Activated naive CD8-positive, alpha-beta T cell treated with anti-CD3 and anti-CD28 coated beads, Interleukin-2, amount 10 ng/mL, durations not matched to agents 7 days and 5 days (primary cell): ENCODE results near the gene EME1. TPM values are rescaled to one million over a fixed set of nuclear protein-coding genes. Genes with fewer than 3 reads are reported as not detected.

Source experiments
- ATAC-seq: fragments of 150-1000 bp; cut with Tn5 transposase; one replicate; pipeline ENCODE4 v1.10.0; 2021; ENCODE audit warnings: low read depth, moderate library complexity
- POLR2A ChIA-PET: fragments of 350-600 bp; sonication (Branson Sonifier 250); formaldehyde crosslinking; loops from one replicate; lab custom pipeline; 2021; ENCODE audit warnings: antibody characterized with exemption; lab: Charles Lee
- DNase-seq: peaks from one replicate; pipeline ENCODE4 v3.0.0; 2021
- H3K27ac Mint-ChIP-seq: one replicate; pipeline ENCODE4 v1.8.0; 2022; ENCODE audit warnings: mild to moderate bottlenecking, mixed read lengths
- H3K27me3 Mint-ChIP-seq: one replicate; pipeline ENCODE4 v1.8.0; 2022; ENCODE audit warnings: mild to moderate bottlenecking, moderate library complexity, mixed read lengths
- H3K36me3 Mint-ChIP-seq: one replicate; pipeline ENCODE4 v1.8.0; 2021; ENCODE audit warnings: mild to moderate bottlenecking, mixed read lengths
- H3K4me1 Mint-ChIP-seq: one replicate; pipeline ENCODE4 v1.8.0; 2021; ENCODE audit warnings: mixed read lengths
- H3K4me3 Mint-ChIP-seq: one replicate; pipeline ENCODE4 v1.8.0; 2022; ENCODE audit warnings: mild to moderate bottlenecking, moderate library complexity, mixed read lengths
- H3K9me3 Mint-ChIP-seq: one replicate; pipeline ENCODE4 v1.8.0; 2021; ENCODE audit warnings: mixed read lengths
- total RNA-seq, 2 experiments: library from RNA; stranded (reverse); gene quantifications; one replicate each; pipeline ENCODE4 v1.2.3, GENCODE V29; 2021

Gene EME1
- total RNA-seq, 2 experiments from 2014 or later, result 27.3 to 28.8 TPM

DNA sequence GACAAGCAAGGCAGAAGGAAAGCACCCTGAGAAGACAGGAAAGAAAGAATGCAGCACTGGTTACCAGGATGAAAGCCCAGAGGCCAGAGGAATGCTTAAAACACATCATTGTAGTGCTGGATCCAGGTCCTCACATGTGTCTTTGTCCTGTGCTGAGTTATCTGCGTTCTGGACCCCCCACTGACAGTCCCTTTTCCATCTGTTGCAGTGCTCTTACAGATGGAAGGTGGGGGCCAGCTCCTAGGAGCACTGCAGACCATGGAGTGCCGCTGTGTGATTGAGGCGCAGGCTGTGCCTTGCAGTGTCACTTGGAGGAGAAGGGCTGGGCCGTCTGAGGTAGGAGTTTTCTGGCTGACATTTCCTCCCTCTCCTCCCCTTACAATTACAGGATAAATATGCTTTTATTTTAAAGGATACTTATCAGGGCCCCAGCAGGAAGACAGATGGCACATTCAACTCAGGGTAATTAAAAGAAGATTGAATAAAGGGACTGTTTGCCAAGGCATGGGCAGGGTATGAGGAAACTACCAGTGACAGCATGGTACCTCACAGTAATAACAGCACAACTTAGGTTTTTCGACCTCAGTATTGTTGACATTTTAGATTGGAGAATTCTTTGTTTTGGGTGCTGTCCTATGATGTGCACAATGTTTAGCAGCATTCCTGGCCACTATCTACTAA lies 3.0 kb downstream of the EME1 start:
- Mint-ChIP-seq H3K27me3 (no peaks in the 10 kb centered on the region), H3K4me3 (no peak overlapping the region), H3K4me1 (peaks cover 15% of the 10 kb centered on the region), H3K36me3 (peaks cover 11% of the 10 kb centered on the region), H3K9me3 (no peaks in the 10 kb centered on the region), H3K27ac (no peak overlapping the region)
- POLR2A ChIA-PET, result interaction anchor here (0.8 to 4.4 kb wide), 3 partner anchors 21 to 103 kb away, joined by 3 to 39 read pairs (median 4); partner anchors contain the start of gene LRRC59
- no peak for DNase-seq
- ATAC-seq, result no peak

DNA sequence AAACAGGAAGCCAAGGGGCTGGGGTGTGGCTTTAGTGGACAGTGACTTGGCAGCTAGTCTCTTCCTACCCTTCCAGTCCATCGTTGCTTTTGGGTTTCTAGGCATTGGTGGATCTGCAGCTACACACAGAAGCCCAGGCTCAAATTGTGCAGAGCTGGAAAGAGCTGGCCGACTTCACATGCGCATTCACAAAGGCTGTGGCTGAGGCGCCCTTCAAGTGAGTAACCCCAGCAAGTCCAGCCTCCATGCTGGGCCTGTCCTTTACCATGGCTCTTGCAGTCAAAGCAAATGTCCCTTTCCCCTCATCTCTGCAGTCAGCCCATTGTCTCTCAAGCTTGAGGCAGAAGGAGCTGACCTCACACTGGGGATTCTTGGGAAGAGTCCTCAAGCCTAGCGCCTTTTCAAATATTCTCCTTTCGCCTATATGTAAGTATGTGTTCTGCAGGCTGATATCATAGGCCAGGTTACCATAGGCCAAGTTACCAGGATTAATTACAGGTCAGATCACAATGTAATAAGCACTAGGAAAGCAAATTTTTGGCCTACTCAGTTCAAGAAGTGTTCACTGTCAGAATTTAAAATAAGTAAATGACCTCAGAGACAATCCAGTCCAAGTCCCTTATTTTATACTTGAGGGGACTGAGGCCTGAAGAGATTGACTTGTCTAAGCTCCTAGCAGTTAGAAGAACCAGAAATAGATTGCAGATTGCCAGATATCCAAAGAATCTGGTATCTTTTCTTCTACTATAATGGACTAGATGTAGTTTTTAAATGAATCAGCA lies 6.5 kb downstream of the EME1 start:
- ATAC-seq (no peak), DNase-seq (no peak)
- Mint-ChIP-seq H3K4me1 (no peaks in the 10 kb centered on the region), H3K27me3 (no peaks in the 10 kb centered on the region), H3K4me3 (no peak overlapping the region), H3K27ac (peak overlapping the region; percentile 40), H3K9me3 (no peaks in the 10 kb centered on the region), H3K36me3 (peaks cover 3% of the 10 kb centered on the region)
- POLR2A ChIA-PET, result interaction anchor here (0.9 to 1.4 kb wide), 3 partner anchors 17 to 18 kb away, joined by 3 read pairs; partner anchors contain the start of gene LRRC59

GRCh38 chr17:50380369-50381259 lies 7.6 kb downstream of the EME1 start:
- Mint-ChIP-seq H3K36me3 (peaks cover 7% of the 10 kb centered on the region), H3K9me3 (no peaks in the 10 kb centered on the region), H3K4me1 (no peaks in the 10 kb centered on the region), H3K4me3 (no peak overlapping the region), H3K27ac (no peak overlapping the region), H3K27me3 (no peaks in the 10 kb centered on the region)
- ATAC-seq (no peak), DNase-seq (no peak)
- POLR2A ChIA-PET, result interaction anchor here (0.9 to 1.7 kb wide), 4 partner anchors 8 to 19 kb away, joined by 3 to 5 read pairs (median 4); partner anchors contain the start of genes LRRC59 and MRPL27

- H3K4me3 Mint-ChIP-seq, result no peak overlapping the region
- no peaks in the 10 kb centered on the region for H3K4me1 Mint-ChIP-seq
- H3K27ac Mint-ChIP-seq, result no peak overlapping the region
- DNase-seq (no peak), ATAC-seq (no peak)
- peaks cover 7% of the 10 kb centered on the region for H3K36me3 Mint-ChIP-seq
- no peaks in the 10 kb centered on the region for H3K27me3 Mint-ChIP-seq
- POLR2A ChIA-PET, result interaction anchor here (0.5 to 1.7 kb wide), 4 partner anchors 8 to 20 kb away, joined by 3 to 5 read pairs (median 4); partner anchors contain the start of genes LRRC59 and MRPL27
- H3K9me3 Mint-ChIP-seq, result no peaks in the 10 kb centered on the region
These were observed 8.3 kb downstream of the EME1 start for GRCh38 chr17:50381260-50381815.

DNA sequence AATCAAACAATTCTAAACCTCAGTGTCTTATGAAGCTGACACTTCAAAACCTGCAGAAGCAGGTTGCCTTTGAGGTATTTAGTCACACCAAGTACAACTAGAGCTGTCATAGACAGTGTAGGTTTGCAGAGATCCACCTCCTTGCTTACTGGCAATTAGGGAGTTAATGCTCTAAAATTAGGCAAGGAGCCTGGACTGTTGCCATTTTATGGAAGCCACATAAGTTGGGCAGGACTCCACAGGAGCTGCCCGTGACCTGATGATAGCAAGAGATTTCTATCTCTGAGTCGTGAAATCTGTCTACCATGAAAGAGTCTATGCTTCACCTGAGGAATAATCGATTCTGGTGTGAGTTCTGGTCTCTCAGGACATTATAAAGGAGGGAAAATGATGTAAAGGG lies 8.9 kb downstream of the EME1 start:
- Mint-ChIP-seq H3K9me3 (no peaks in the 10 kb centered on the region), H3K36me3 (peaks cover 13% of the 10 kb centered on the region), H3K27me3 (no peaks in the 10 kb centered on the region), H3K27ac (no peak overlapping the region), H3K4me1 (no peaks in the 10 kb centered on the region), H3K4me3 (no peak overlapping the region)
- POLR2A ChIA-PET, result interaction anchor here (1.7 kb wide), 1 partner anchor 15 kb away, joined by 5 read pairs; the partner anchor contains the start of gene LRRC59
- DNase-seq (no peak), ATAC-seq (no peak)

- peaks cover 16% of the 10 kb centered on the region for H3K36me3 Mint-ChIP-seq
- H3K27ac Mint-ChIP-seq, result no peak overlapping the region
- H3K4me3 Mint-ChIP-seq, result no peak overlapping the region
- no peaks in the 10 kb centered on the region for H3K27me3 Mint-ChIP-seq
- H3K4me1 Mint-ChIP-seq, result no peaks in the 10 kb centered on the region
- DNase-seq (no peak), ATAC-seq (no peak)
- no peaks in the 10 kb centered on the region for H3K9me3 Mint-ChIP-seq
- POLR2A ChIA-PET, result interaction anchor here (1.3 kb wide), 1 partner anchor 13 kb away, joined by 4 read pairs; no protein-coding TSS in a partner anchor
These were observed 9.9 kb downstream of the EME1 start for GRCh38 chr17:50382931-50383330.

DNA sequence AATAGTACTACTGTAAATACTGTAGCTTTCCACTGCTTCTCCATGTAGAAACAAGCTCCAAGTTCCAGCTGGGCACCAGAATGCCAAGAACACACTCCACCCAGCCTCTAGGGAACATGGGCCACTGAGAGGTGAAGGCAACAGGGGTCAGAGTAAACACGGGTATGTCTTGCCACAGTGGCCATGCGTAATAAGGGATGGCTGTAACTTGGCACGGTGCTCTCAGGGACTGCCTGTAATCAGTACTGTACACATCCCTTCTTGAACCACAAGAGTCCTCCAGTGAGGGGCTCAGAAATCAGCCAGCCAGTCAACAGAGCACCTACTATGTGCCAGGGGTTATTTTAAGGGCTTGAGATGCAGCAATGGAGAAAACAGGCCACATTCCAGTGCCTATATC lies 13.5 kb downstream of the EME1 start:
- no peak overlapping the region for H3K4me3 Mint-ChIP-seq
- no peaks in the 10 kb centered on the region for H3K27me3 Mint-ChIP-seq
- H3K9me3 Mint-ChIP-seq, result no peaks in the 10 kb centered on the region
- H3K27ac Mint-ChIP-seq, result no peak overlapping the region
- no peak for DNase-seq
- H3K4me1 Mint-ChIP-seq, result no peaks in the 10 kb centered on the region
- no peak for ATAC-seq
- peaks cover 26% of the 10 kb centered on the region for H3K36me3 Mint-ChIP-seq
- POLR2A ChIA-PET, result interaction anchor here (1.1 kb wide), 1 partner anchor 39 kb away, joined by 3 read pairs; the partner anchor contains the start of gene ACSF2

GRCh38 chr17:50388728-50389127 lies 15.7 kb downstream of the EME1 start:
- no peak overlapping the region for H3K27ac Mint-ChIP-seq
- ATAC-seq, result no peak
- no peak overlapping the region for H3K4me3 Mint-ChIP-seq
- H3K4me1 Mint-ChIP-seq, result no peaks in the 10 kb centered on the region
- POLR2A ChIA-PET, result no interaction called here
- H3K9me3 Mint-ChIP-seq, result no peaks in the 10 kb centered on the region
- no peaks in the 10 kb centered on the region for H3K27me3 Mint-ChIP-seq
- no peak for DNase-seq
- peaks cover 28% of the 10 kb centered on the region for H3K36me3 Mint-ChIP-seq

DNA sequence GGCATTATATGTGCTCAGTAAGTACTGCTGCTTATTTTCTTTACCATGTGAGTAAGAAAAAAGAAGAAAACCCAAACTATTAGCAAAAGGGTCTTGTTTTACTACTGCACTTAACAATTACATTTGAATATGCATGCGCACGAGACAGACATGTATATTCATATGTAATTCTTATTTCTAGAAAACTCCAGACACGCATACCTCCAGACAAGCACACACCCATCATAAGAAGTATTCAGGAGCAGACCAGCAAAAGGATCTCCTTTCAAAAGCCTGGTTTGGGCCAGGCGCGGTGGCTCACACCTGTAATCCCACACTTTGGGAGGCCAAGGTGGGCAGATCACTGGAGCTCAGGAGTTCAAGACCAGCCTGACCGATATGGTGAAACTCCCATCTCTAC lies 16.5 kb downstream of the EME1 start:
- Mint-ChIP-seq H3K9me3 (no peaks in the 10 kb centered on the region), H3K27me3 (no peaks in the 10 kb centered on the region), H3K4me1 (peaks cover under 1% of the 10 kb centered on the region), H3K36me3 (peaks cover 32% of the 10 kb centered on the region), H3K27ac (no peak overlapping the region), H3K4me3 (no peak overlapping the region)
- DNase-seq (no peak), ATAC-seq (no peak)
- POLR2A ChIA-PET, result interaction anchor here (0.7 kb wide), 2 partner anchors 8 to 448 kb away, joined by 3 read pairs; no protein-coding TSS in a partner anchor

DNA sequence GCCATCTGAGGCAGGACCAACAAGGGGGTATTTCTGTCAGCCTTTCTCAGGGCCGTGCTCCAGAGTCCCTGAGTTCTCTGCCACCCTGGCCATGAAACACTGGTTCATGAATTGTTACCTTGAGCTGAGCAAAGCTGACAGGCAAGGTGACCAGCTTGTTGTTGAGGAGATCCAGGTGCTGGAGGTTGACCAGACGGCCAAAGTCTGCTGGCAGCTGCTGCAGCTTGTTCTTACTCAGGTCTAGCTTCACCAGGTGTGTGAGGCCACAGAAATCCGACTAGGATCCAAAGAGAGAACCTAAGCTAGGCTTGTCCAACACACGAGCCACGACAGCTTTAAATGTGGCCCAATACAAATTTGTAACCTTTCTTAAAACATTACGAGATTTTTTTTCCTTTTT lies 19.6 kb downstream of the EME1 start:
- Mint-ChIP-seq H3K27ac (no peak overlapping the region), H3K4me3 (no peak overlapping the region), H3K9me3 (no peaks in the 10 kb centered on the region), H3K27me3 (no peaks in the 10 kb centered on the region), H3K4me1 (peaks cover 18% of the 10 kb centered on the region), H3K36me3 (peaks cover 24% of the 10 kb centered on the region)
- ATAC-seq (no peak), DNase-seq (no peak)
- POLR2A ChIA-PET, result interaction anchor here (0.5 kb wide), 1 partner anchor 106 kb away, joined by 3 read pairs; no protein-coding TSS in a partner anchor

- ATAC-seq, result no peak
- Mint-ChIP-seq H3K36me3 (peaks cover 18% of the 10 kb centered on the region), H3K4me3 (no peak overlapping the region), H3K27ac (no peak overlapping the region), H3K9me3 (no peaks in the 10 kb centered on the region), H3K4me1 (peaks cover 21% of the 10 kb centered on the region), H3K27me3 (no peaks in the 10 kb centered on the region)
- POLR2A ChIA-PET, result no interaction called here
- no peak for DNase-seq
These were observed 20.7 kb downstream of the EME1 start for GRCh38 chr17:50393700-50394099.

GRCh38 chr17:50394711-50395110 lies 21.7 kb downstream of the EME1 start:
- H3K9me3 Mint-ChIP-seq, result peaks cover 2% of the 10 kb centered on the region
- no peak for ATAC-seq
- H3K4me1 Mint-ChIP-seq, result peaks cover 21% of the 10 kb centered on the region
- H3K27ac Mint-ChIP-seq, result peak overlapping the region; percentile 51
- peak overlapping the region; percentile 98 for H3K4me3 Mint-ChIP-seq
- POLR2A ChIA-PET, result no interaction called here
- H3K27me3 Mint-ChIP-seq, result no peaks in the 10 kb centered on the region
- DNase-seq, result no peak
- peaks cover 17% of the 10 kb centered on the region for H3K36me3 Mint-ChIP-seq
